ENCODE measurements around the gene ARFGAP1. TPM values are rescaled to one million over a fixed set of nuclear protein-coding genes. Genes with fewer than 3 reads are reported as not detected.
A peak's percentile ranks its signal among the peaks of the same experiment; 100 is the strongest.

The ARFGAP1 gene
- total and polyA plus RNA-seq, 2 of the 8 experiments (the other 6 are each of a cell fraction or from before 2014, with no cell fraction given) = 93.7 to 100 TPM

DNA sequence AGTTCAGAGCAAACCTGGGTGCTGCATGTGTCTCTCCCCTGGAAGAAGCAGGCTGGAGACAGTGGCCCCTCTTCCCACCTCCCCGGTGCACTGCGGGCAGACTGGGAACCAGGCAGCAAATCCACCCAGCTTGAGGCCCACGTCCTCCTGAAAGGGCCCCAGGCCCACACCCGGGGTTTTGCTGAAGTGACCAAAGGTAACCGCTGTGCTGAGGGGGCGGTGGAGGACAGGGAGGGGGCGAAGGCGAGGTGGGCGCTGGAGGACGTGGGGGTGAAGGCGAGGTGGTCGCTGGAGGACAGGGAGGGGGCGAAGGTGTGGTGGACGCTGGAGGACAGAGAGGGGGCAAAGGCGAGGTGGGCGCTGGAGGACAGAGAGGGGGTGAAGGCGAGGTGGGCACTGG, 38.7 kb upstream of the ARFGAP1 start:
- Histone ChIP-seq H2BK15ac (ENCODE audit: low read length) (no peak overlapping the region; the same call in 1 of the 2 replicates), H4K91ac (replicated peaks; ENCODE audit: insufficient read length, low read length) (no peak overlapping the region), H3K9ac (replicated peaks in 1 of 4; ENCODE audit: extremely low read depth in 1 of 4, low read depth in 3 of 4, low read length in 3 of 4) (no peak overlapping the region), H2AK5ac (ENCODE audit: low read depth, low read length) (peak overlapping the region; percentile 28; the same call in 1 of the 2 replicates), H3K56ac (replicated peaks; ENCODE audit: insufficient read length, low read depth, low read length) (no peak overlapping the region), H3K27ac (ENCODE audit: low read depth, low read length) (no peak overlapping the region), H2AFZ (ENCODE audit: low read length) (no peak overlapping the region), H3K4me2 (ENCODE audit: insufficient read depth in 1 of 2, low read depth in 2 of 2, low read length in 2 of 2) (no peak overlapping the region), H3K27me3 (replicated peaks in 1 of 4; ENCODE audit: control insufficient read depth in 3 of 4, extremely low read depth in 1 of 4, insufficient read depth in 3 of 4, low read length in 3 of 4) (peaks cover 0 to 3% (median 1%) of the 10 kb centered on the region in 4 experiments; a peak in 1 of 7 replicates), H2BK5ac (ENCODE audit: low read depth, low read length) (no peak overlapping the region), H4K5ac (ENCODE audit: insufficient read length, low read depth, low read length) (no peak overlapping the region), H3K4me1 (replicated peaks in 1 of 4; ENCODE audit: control insufficient read depth in 3 of 4, insufficient read depth in 4 of 4, low read length in 3 of 4) (peaks cover 13 to 39% (median 23%) of the 10 kb centered on the region in 4 experiments), H3K23me2 (ENCODE audit: low read depth, low read length) (no peaks in the 10 kb centered on the region), H3K79me2 (ENCODE audit: control insufficient read depth in 1 of 2, insufficient read depth in 2 of 2, low read length in 2 of 2) (no peaks in the 10 kb centered on the region), H3K23ac (ENCODE audit: insufficient read length) (no peak overlapping the region), H3K4me3 (ENCODE audit: extremely low read depth in 1 of 4, insufficient read depth in 2 of 4, low read depth in 3 of 4, low read length in 4 of 4) (no peak overlapping the region), H3K79me1 (ENCODE audit: low read depth, low read length) (no peaks in the 10 kb centered on the region), H4K20me1 (replicated peaks in 1 of 2; ENCODE audit: control insufficient read depth in 1 of 2, insufficient read depth in 2 of 2, low read length in 2 of 2) (no peaks in the 10 kb centered on the region), H2BK20ac (ENCODE audit: low read length) (0 out of 2 replicates have a peak overlapping the region, but pooled peaks have one; percentile 32), H3K4ac (replicated peaks; ENCODE audit: insufficient read length, low read depth, low read length) (no peak overlapping the region), H4K8ac (ENCODE audit: extremely low read depth, insufficient read depth, low read length) (peak overlapping the region; percentile 15; the same call in 1 of the 2 replicates), H3K9me3 (ENCODE audit: insufficient read depth in 2 of 2, low read depth in 1 of 2, low read length in 1 of 2) (no peaks in the 10 kb centered on the region), H3K36me3 (ENCODE audit: control insufficient read depth in 2 of 4, insufficient read depth in 4 of 4, low read length in 3 of 4) (no peaks in the 10 kb centered on the region), H3K18ac (ENCODE audit: extremely low read depth, low read length) (no peak overlapping the region), H2BK12ac (ENCODE audit: low read depth, low read length) (0 out of 2 replicates have a peak overlapping the region, but pooled peaks have one; percentile 27), H2BK120ac (replicated peaks; ENCODE audit: low read depth, low read length) (no peak overlapping the region), H3K14ac (ENCODE audit: insufficient read length) (no peak overlapping the region)
- CTCF ChIA-PET (ENCODE audit: partially characterized antibody) = interaction anchor here (0.6 to 10.9 kb wide), 19 partner anchors 10 to 572 kb away, joined by 3 to 199 read pairs (median 8); partner anchors contain the start of genes COL20A1, NKAIN4 and YTHDF1
- POLR2A ChIA-PET (ENCODE audit: partially characterized antibody) = interaction anchor here (1.6 to 4.9 kb wide), 3 partner anchors 15 to 61 kb away, joined by 4 to 21 read pairs (median 5); partner anchors contain the start of gene NKAIN4
- FAIRE-seq = no peak
- WGBS, 2 experiments (ENCODE audit: extremely low coverage in 1 of 2, insufficient coverage in 1 of 2, insufficient read length in 1 of 2, insufficient replicate concordance in 2 of 2, low coverage in 1 of 2, low lambda C conversion rate in 2 of 2, missing lambda C conversion rate in 1 of 2) = 89% methylated on average over 11 of the region's 17 CpGs; no CpG with 5 or more reads in 1 of the 2 experiments
- TF ChIP-seq POU5F1 (IDR thresholded peaks at IDR 0.05; ENCODE audit: low read depth, low read length) = no peak
- no peak for TF ChIP-seq TAF1 (IDR thresholded peaks at IDR 0.05; ENCODE audit: low read depth, low read length)
- TF ChIP-seq HDAC6 (IDR thresholded peaks at IDR 0.05; ENCODE audit: low read depth, low read length) = no peak
- no peak for TF ChIP-seq GTF2F1 (IDR thresholded peaks at IDR 0.05; ENCODE audit: borderline replicate concordance, low read depth, low read length)
- no peak for TF ChIP-seq TCF12 (IDR thresholded peaks at IDR 0.05; ENCODE audit: low read depth, low read length)
- no peak for TF ChIP-seq CHD2 (IDR thresholded peaks at IDR 0.05; ENCODE audit: low read length)
- no peak for TF ChIP-seq RXRA (IDR thresholded peaks at IDR 0.05; ENCODE audit: insufficient read depth, low read depth, low read length)
- no peak for TF ChIP-seq JUN (IDR thresholded peaks at IDR 0.05; ENCODE audit: low read depth, low read length)
- no peak for TF ChIP-seq KDM1A (IDR thresholded peaks at IDR 0.05; ENCODE audit: borderline replicate concordance, low read length)
- TF ChIP-seq SIX5 (IDR thresholded peaks at IDR 0.05; ENCODE audit: low read depth, low read length) = no peak
- TF ChIP-seq CREB1 (IDR thresholded peaks at IDR 0.05) = no peak
- no peak for TF ChIP-seq NRF1 (IDR thresholded peaks at IDR 0.05; ENCODE audit: low read depth, low read length)
- no peak for TF ChIP-seq POLR2A (IDR thresholded peaks at IDR 0.05; ENCODE audit: control extremely low read depth in 1 of 2, low read depth in 2 of 2, low read length in 2 of 2)
- no peak for TF ChIP-seq ZNF274 (IDR thresholded peaks at IDR 0.05; ENCODE audit: borderline replicate concordance, extremely low read depth, low read length)
- TF ChIP-seq RFX5 (IDR thresholded peaks at IDR 0.05; ENCODE audit: borderline replicate concordance, low read depth, low read length) = no peak
- no peak for DNase-seq (ENCODE audit: low read depth in 1 of 2, low spot score in 2 of 2)
